ENCODE results near the gene ASXL2.

GRCh38 chr2:25872134-25872533 lies 6.2 kb downstream of the ASXL2 start:
- TF ChIP-seq CTCF (IDR thresholded peaks at IDR 0.05) = no peak
- no peak for TF ChIP-seq POLR2A (IDR thresholded peaks at IDR 0.05)

Measured in body of pancreas (tissue), 4 donors.